ENCODE results near the gene SART1. TPM values are rescaled to one million over a fixed set of nuclear protein-coding genes. Genes with fewer than 3 reads are reported as not detected.

The SART1 gene
- total RNA-seq, 1 experiment from 2014 or later: 40.1 TPM

DNA sequence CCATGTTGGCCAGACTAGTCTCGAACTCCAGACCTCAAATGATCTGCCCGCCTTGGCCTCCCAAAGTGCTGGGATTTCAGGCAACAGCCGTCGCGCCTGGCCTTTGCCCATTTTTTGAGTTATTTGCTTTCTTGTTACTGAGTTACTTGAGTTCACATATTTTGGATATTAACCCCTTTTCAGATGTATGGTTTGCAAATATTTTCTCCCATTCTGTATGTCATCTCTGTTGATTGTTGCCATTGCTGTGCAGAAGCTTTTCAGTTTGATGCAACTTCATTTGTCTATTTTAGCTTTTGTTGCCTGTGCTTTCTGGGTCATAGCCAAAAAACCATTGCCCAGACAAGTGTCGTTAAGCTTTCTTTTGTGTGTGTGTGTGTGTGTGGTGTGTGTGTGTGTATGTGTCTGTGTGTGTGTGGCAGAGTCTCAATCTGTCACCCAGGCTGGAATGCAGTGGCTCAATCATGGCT is 9.4 kb upstream of the SART1 start:
- in situ Hi-C loops (cut with HindIII; ENCODE audit: low pct_unique_long_range_greater_than_20kb, low sequenced_read_pairs): no loop called here
- no peak for DNase-seq (ENCODE audit: low read depth, low spot score)

DNA sequence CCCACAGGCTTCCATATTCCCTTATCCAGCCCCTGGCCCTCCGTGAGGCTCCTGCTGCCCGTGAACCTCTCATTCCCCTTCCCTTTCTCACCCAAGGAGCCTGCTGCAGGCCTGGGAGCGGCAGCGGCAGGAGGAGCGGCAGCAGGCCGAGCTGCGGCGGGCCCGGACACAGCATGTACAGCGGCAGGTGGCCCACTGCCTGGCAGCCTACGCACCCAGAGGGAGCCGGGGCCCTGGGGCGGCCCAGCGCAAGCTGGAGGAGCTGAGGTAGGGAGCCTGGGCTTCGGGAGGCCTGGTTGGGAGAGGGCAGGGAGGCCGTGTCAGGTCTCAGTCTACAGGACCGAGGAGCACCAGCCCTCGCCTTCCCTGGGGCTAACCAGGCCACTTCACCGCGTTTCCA is 8.1 kb upstream of the SART1 start:
- in situ Hi-C loops (cut with HindIII; ENCODE audit: low pct_unique_long_range_greater_than_20kb, low sequenced_read_pairs): no loop called here
- DNase-seq (ENCODE audit: low read depth, low spot score): no peak

DNA sequence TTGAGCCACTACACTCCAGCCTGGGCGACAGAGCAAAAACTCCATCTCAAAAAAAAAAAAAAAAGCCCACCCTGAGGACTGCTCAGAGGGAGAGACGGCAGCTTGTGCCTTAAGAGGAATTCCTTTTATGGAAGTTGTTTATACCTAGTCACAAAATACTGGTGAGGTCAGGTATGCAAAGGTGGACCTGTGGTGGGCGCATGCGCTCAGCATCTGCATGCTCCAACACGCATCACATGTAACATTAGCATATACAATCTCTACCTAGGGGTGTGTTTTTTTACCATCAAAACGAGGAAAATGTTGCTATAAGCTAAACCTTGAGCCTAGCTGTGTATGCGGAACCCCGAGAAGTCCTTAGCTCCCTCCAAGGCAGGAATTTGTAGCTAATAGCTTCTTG is 6.8 kb upstream of the SART1 start:
- in situ Hi-C loops (cut with HindIII; ENCODE audit: low pct_unique_long_range_greater_than_20kb, low sequenced_read_pairs): no loop called here
- no peak for DNase-seq (ENCODE audit: low read depth, low spot score)

DNA sequence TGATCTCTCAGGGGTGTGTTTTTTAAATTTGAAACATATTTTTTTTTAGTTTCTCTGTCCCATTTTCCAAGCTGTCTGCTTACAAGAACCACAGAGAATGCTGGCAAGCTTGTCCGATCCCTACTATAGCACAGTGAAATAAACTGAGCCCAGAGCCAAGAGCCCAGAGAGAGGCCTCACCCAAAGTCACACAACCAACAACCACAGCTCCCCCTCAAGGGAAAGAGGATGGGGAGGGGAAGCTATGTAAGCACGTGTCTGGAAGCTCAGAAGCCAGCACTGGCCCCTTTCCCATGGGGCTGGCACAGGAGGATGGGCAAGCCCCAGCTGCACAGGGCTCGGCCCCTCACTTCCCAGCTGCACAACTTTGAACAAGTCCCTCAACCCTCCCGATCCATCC is 3.2 kb upstream of the SART1 start:
- in situ Hi-C loops (cut with HindIII; ENCODE audit: low pct_unique_long_range_greater_than_20kb, low sequenced_read_pairs): no loop called here
- DNase-seq (ENCODE audit: low read depth, low spot score): no peak

DNA sequence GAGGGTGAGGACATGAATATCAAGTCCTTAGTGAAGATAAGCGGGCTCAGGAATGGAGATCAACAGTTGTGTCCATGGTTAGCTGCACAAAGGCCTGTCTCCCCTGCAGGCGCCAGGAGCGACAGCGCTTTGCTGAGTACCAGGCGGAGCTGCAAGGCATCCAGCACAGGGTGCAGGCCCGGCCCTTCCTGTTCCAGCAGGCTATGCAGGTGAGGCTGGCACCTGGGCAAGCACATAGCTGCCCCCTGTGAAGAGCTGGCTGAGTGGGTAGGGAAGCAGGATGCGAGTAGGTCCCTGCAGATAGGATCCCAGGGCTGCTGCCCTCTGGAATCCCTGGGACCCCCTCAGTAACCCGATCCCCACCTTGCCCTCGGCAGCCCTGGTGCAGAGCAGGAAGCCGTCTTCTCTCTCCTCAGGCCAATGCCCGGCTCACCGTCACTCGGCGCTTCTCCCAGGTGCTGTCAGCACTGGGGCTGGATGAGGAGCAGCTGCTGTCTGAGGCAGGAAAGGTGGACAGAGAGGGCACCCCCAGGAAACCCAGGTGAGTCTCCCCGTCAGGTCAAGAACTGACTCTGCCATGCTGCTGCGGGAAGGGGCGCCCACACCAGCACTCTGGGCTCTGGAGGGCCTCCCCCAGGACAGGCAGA is 2.6 kb upstream of the SART1 start:
- in situ Hi-C loops (cut with HindIII; ENCODE audit: low pct_unique_long_range_greater_than_20kb, low sequenced_read_pairs): no loop called here
- DNase-seq (ENCODE audit: low read depth, low spot score): no peak

DNA sequence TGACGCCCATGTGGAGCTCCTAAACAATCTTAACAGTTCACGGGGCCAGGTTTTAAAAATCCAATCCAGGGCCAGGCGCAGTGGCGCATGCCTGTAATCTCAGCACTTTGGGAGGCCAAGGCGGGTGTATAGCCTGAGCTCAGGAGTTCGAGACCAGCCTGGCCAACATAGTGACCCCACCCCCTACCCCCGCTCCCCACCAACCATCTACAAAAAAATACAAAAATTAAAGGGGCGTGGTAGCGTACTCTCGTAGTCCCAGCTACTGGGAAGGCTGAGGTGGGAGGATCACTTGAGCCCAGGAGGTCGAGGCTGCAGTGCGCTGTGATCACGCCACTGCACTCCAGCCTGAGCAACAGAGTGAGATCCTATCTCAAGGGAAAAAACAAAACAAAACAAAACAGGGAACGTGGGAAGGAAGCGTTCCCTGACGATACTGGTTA is 689 bp upstream of the SART1 start:
- DNase-seq (ENCODE audit: low read depth, low spot score): peak; percentile 0

DNA sequence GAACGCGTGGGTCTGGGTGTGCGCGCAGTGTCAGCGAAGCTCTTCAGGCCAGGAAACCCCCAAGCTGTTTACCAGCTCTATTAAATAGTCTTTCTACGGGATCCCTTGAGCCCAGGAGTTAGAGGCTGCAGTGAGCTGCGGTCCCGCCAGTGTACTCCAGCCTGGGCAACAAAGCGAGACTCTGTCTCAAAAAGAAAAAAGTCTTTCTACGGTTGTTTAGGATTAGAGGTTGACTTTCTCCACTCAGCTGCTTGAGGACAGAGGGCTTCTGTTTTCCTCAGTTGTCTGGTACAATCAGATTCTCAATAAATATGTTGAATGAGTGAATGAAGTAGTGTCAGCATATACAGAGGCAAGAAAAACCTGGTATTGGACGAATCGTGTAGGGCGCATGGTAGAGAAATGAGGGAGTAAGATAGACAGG is 619 bp downstream of the SART1 start:
- DNase-seq (ENCODE audit: low read depth, low spot score): peak; percentile 10
- in situ Hi-C loops (cut with HindIII; ENCODE audit: low pct_unique_long_range_greater_than_20kb, low sequenced_read_pairs): no loop called here

More for the DNA sequence above, 689 bp upstream of the SART1 start:
- in situ Hi-C loops (cut with HindIII; ENCODE audit: low pct_unique_long_range_greater_than_20kb, low sequenced_read_pairs): no loop called here

DNA sequence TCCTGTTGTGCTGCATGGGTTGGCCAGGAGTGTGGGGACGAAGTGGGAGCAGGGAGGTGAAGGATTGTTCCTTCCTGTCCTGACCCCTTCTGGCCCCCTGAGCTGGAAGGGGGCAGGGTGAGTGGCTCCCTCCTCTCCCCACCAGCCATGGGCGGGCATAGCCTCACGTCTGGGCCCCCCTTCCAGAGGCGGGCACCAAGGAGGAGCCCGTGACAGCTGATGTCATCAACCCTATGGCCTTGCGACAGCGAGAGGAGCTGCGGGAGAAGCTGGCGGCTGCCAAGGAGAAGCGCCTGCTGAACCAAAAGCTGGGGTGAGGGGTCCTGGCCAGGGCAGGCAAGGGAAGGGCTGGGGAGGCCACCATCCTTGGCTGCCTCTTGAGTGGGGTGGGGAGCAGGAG is 3.4 kb downstream of the SART1 start:
- in situ Hi-C loops (cut with HindIII; ENCODE audit: low pct_unique_long_range_greater_than_20kb, low sequenced_read_pairs): no loop called here
- no peak for DNase-seq (ENCODE audit: low read depth, low spot score)

DNA sequence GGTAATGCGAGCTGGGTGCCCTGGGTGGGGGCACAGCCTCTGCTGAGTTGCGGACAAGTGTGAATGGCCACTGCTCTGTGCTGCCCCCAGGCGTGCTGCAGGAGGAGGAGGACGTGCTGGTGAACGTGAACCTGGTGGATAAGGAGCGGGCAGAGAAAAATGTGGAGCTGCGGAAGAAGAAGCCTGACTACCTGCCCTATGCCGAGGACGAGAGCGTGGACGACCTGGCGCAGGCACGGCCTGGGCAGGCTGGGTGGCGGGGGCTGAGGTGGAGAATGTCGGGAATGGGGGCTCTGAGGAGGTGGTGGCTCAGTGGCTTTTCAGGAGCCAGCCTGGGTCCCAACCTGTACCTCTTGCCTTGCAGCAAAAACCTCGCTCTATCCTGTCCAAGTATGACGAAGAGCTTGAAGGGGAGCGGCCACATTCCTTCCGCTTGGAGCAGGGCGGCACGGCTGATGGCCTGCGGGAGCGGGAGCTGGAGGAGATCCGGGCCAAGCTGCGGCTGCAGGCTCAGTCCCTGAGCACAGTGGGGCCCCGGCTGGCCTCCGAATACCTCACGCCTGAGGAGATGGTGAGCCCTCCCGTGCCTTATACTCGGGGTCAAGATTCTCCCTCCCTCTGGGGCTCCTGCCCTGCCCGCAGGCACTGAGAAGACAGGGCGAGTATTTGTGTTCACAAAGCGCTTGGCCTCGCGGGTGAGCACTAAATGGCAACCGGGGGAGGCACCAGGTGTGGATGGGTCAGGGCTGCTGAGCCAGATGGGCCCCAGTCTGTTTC is 4.6 kb downstream of the SART1 start:
- no peak for DNase-seq (ENCODE audit: low read depth, low spot score)
- in situ Hi-C loops (cut with HindIII; ENCODE audit: low pct_unique_long_range_greater_than_20kb, low sequenced_read_pairs): no loop called here

DNA sequence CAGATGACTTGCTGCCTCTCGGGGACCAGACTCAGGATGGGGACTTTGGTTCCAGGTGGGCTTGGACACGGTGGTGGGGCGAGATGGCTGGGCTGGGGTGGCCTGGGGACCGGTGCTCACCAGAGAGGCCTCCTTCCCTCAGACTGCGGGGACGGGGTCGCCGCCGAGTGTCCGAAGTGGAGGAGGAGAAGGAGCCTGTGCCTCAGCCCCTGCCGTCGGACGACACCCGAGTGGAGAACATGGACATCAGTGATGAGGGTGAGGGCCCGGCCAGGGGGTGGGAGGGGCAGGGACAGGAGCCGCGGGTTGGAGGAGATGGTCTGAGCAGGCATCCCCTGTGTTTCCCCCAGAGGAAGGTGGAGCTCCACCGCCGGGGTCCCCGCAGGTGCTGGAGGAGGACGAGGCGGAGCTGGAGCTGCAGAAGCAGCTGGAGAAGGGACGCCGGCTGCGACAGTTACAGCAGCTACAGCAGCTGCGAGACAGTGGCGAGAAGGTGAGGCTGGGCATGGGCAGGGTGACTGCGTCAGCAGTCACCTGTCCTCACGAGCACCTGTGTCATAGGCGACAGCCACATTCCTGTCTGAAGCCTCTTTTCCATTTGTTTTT is 5.9 kb downstream of the SART1 start:
- in situ Hi-C loops (cut with HindIII; ENCODE audit: low pct_unique_long_range_greater_than_20kb, low sequenced_read_pairs): no loop called here
- DNase-seq (ENCODE audit: low read depth, low spot score): no peak

DNA sequence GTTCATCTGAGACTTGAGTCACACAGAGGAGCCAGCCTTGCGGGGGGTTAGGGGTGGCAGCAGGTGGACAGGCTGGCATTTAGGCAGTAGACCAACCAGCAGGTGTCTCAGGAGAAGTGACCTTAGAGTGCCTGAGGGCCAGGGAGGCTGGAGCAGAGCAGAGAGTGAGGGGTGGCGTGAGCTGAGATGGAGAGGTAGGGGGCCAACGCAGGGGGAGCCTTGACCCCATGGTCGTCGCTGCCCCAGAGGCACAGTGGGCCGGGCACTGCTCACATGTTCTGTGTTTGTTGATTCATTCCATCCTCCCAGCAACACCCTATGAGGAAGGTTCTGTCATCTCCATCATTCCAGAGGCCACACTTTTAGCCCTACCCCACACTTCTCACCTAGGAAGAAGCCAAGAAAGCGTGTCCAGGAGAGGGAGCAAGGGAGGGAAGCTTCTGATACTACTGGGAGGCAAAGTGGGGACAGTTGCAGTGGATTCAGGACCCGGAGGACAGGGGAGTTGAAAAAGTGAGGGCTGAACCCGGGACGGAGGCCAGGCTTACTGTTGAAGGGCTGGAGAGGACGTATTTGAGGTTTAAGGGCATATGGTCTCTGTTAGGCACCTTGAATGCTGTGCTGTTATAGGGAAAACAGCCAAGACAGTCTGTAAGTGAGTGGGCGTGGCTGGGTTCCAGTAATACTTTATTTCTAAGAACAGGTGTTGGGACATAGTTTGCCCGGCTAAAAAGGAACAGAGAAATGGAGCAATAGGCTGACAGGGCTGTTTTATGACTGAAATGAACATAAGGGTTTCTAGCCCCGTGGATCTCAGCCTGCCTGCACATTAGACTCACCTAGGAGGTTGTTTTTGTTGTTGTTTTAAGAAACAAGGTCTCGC is 7.3 kb downstream of the SART1 start:
- DNase-seq (ENCODE audit: low read depth, low spot score): no peak
- in situ Hi-C loops (cut with HindIII; ENCODE audit: low pct_unique_long_range_greater_than_20kb, low sequenced_read_pairs): no loop called here

DNA sequence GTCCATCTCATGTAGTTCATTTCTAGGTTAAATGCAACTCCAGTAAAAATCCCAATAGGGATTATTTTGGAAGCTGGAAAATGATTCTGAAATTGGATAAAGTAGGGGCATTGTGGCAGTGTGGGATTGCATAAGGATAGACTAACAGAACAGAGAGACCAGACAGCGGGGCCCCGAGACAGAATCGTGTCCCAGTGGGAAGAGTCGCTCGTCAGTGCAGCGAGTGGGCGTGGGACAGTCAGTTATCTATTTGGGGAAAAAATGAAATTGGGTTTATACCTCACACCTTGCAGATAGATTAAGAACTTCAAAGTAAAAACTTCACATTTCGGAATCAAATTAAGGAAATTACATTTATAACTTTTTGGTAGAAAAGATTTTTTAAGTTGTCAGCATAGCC is 10.6 kb downstream of the SART1 start:
- in situ Hi-C loops (cut with HindIII; ENCODE audit: low pct_unique_long_range_greater_than_20kb, low sequenced_read_pairs): no loop called here
- DNase-seq (ENCODE audit: low read depth, low spot score): no peak

DNA sequence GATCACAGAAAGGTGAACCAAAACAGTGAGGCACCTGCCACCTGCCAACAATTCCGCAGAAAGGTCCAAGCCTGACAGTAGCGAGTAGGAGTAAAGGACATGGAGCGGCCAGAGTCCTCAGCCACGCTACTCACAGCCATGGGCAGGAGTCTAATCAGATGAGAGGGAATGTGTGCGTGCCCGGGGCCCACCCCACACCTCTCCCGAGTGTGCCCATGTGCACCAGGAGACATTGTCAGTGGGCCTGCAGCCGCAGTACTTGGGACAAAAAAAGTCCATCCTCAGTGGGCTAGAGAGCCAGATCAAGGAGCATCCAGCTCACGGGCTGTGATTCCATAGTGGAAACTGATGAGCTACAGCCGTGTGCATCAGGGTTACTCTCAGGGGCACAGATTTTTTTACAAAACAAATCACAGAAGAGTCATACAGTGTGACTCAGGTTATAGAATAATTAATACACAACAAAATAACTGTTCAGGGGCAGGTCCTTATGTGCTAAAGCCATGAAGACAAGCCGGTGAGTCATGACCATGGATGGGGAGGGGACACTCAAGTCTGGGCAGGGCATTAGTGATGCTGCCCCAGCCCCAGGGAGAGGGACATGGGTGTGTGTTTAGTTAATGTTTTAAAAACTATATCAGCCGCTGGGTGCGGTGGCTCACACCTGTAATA is 12.0 kb downstream of the SART1 start:
- DNase-seq (ENCODE audit: low read depth, low spot score): no peak

DNA sequence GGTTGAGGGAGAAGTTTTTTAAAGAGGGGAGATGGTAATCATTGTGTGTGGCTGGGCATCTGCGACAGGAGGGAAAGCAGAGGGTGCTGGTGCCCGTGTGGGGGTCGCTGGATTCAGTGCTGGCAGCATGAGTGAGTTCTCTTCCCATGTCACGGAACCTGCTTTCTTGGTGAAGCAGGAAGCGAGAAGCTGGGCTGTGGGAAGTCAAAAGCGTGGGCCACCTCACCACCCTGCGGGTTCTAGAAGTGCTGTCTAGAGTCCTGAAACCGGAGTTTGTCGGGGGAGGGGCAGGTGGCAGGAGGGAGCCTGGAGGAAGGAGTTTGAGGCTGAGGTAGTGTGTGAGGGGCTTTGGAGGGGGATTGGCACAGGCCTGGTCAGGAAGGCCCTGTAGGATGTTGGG is 14.2 kb downstream of the SART1 start:
- in situ Hi-C loops (cut with HindIII; ENCODE audit: low pct_unique_long_range_greater_than_20kb, low sequenced_read_pairs): no loop called here
- no peak for DNase-seq (ENCODE audit: low read depth, low spot score)

More for the DNA sequence above, 12.0 kb downstream of the SART1 start:
- in situ Hi-C loops (cut with HindIII; ENCODE audit: low pct_unique_long_range_greater_than_20kb, low sequenced_read_pairs): no loop called here

DNA sequence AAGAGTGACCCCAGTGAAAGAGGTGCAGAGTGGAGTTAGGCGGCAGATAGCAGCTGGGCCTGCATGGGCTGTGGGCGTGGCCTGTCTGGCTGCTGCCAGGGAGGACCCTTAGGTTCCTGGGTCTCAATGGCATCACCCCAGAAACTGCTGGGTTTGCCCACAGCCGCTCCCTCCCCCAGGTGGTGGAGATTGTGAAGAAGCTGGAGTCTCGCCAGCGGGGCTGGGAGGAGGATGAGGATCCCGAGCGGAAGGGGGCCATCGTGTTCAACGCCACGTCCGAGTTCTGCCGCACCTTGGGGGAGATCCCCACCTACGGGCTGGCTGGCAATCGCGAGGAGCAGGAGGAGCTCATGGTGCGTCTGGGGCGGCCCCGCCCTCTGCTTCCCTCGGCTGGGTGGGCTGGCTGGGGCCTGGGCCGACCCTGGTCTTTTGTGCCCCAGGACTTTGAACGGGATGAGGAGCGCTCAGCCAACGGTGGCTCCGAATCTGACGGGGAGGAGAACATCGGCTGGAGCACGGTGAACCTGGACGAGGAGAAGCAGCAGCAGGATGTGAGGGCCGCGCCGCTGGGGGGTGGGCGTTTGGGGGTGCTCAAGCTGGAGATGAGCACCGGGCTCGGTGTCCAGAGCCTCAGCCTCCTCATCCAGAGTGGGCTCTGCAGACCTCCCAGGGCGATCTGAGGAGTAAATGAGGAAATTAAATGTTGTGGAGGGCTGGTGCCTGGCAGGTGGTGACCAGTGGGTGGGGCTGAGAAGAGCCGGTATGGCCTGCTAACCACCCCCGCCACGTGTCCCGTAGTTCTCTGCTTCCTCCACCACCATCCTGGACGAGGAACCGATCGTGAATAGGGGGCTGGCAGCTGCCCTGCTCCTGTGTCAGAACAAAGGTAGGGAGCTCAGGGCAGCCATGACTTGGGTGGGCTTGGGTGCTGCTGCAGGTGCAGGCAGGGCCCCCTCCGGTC is 15.0 kb downstream of the SART1 start:
- DNase-seq (ENCODE audit: low read depth, low spot score): no peak
- in situ Hi-C loops (cut with HindIII; ENCODE audit: low pct_unique_long_range_greater_than_20kb, low sequenced_read_pairs): no loop called here

DNA sequence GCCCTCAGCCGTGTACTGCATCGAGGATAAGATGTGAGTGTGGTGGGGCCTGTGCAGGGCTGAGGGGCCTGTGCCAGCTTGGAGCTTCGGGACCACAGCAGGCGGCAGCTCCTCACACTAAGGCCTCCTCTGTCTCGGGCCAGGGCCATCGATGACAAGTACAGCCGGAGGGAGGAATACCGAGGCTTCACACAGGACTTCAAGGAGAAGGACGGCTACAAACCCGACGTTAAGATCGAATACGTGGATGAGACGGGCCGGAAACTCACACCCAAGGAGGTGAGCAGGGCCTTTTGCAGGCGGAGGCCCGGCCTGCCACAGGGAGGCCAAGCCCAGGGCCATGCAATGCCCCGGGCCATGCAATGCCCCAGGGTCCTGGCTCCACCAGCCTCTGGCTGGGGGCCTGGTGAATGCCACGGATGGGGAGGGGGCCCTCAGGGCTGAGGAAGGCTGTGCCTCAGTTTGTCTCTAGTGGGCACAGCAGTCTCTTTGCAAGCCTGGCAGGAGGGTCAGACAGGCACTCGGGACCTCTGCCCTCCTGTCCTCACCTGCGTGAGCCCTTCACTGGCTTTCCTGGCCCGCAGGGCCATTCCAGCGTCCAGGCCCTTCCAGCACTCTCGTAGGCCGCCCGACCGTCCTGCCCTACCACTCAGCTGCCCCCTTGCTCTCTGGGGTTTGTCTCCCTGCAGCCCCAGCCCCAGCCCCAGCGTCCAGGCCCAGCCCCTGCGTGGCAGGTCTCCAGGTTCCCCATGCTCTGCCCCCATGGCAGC is 16.3 kb downstream of the SART1 start:
- no peak for DNase-seq (ENCODE audit: low read depth, low spot score)

More for the DNA sequence above, 16.3 kb downstream of the SART1 start:
- in situ Hi-C loops (cut with HindIII; ENCODE audit: low pct_unique_long_range_greater_than_20kb, low sequenced_read_pairs): no loop called here

Data from SK-MEL-5 (cell line).